ENCODE data around the gene NPY4R. TPM values are rescaled to one million over a fixed set of nuclear protein-coding genes. Genes with fewer than 3 reads are reported as not detected.

The NPY4R gene
- total and polyA plus RNA-seq, 4 donors, result 0.07 to 11.6 (median 1.3) TPM

Other genes with a start within 250 kb of the NPY4R start
- not detected for gene ANTXRL, start 179.0 kb downstream of the NPY4R start, total RNA-seq
- not detected for gene ANTXRL, start 179.0 kb downstream of the NPY4R start, polyA plus RNA-seq
- gene ANXA8L1, start 90.2 kb downstream of the NPY4R start, total RNA-seq, result 10 to 100 TPM; 12.0 to 18.9 TPM
- gene ANXA8L1, start 90.2 kb downstream of the NPY4R start, polyA plus RNA-seq, result 10 to 100 TPM; 22.0 to 23.9 TPM
- 10 to 100 TPM; 23.2 to 36.5 TPM for gene GPRIN2, start 90.7 kb upstream of the NPY4R start, total RNA-seq
- 10 to 100 TPM; 17.7 to 35.0 TPM for gene GPRIN2, start 90.7 kb upstream of the NPY4R start, polyA plus RNA-seq
- gene SYT15, start 113.2 kb upstream of the NPY4R start, total RNA-seq, result 10 to 100 TPM; 24.8 to 53.5 TPM
- gene SYT15, start 113.2 kb upstream of the NPY4R start, polyA plus RNA-seq, result 10 to 100 TPM in 1 of 2 donors, 1 to 10 TPM in 1; 3.8 to 18.4 TPM

All from lung (tissue), 4 donors.